GM06990 (cell line): Measurements from ENCODE around the gene DNAH12.

Experiments used
- DNase-seq: peaks from one replicate; pipeline ENCODE4 v3.0.0-alpha.2; 2011; ENCODE audit not compliant: insufficient read length; ENCODE audit errors: extremely low read depth
- H3K27me3 ChIP-seq: replicated peaks from 2 replicates; pipeline ENCODE4 v1.6.0; 2011; ENCODE audit warnings: low read length; ENCODE audit not compliant: control insufficient read depth, insufficient read depth
- H3K36me3 ChIP-seq: 2 replicates; pipeline ENCODE4 v1.5.1; 2011; ENCODE audit warnings: low read length; ENCODE audit not compliant: control insufficient read depth, insufficient read depth
- H3K4me3 ChIP-seq: replicated peaks from 2 replicates; pipeline ENCODE4 v1.5.1; 2011; ENCODE audit warnings: low read depth, mild to moderate bottlenecking, control low read depth, low read length
- CTCF ChIP-seq: IDR thresholded peaks from 2 replicates; pipeline ENCODE4 v1.5.1; 2011; ENCODE audit warnings: low read length, control low read depth, mild to moderate bottlenecking, inconsistent platforms; ENCODE audit not compliant: insufficient read depth, poor library complexity, severe bottlenecking

DNAH12 gene

DNA sequence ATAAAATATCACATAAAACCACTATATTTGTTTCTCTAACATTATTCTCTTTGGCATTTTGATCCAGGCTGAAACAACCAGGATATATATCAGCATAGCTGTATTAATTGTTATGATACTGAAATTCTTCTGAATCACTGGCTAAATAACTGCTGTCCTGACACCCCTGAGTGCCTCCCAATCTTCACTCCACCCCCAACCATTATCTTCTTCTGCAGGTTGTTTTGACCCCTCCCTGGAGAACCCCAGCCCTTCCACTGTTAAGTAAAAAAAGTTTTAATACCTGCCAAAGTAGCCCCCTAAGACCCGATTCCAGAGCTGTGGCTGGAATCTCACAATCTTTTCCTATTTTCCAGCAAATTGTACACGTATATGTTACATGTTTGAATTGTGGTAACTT is 124.1 kb downstream of the DNAH12 start:
- H3K4me3 ChIP-seq, result no peak overlapping the region
- no peaks in the 10 kb centered on the region for H3K27me3 ChIP-seq
- no peaks in the 10 kb centered on the region for H3K36me3 ChIP-seq
- no peak for TF ChIP-seq CTCF
- DNase-seq, result no peak

- H3K36me3 ChIP-seq, result no peaks in the 10 kb centered on the region
- no peak for TF ChIP-seq CTCF
- H3K4me3 ChIP-seq, result no peak overlapping the region
- H3K27me3 ChIP-seq, result no peaks in the 10 kb centered on the region
- no peak for DNase-seq
These were observed 132.4 kb downstream of the DNAH12 start for GRCh38 chr3:57411715-57412114.

GRCh38 chr3:57409471-57409870 is 134.7 kb downstream of the DNAH12 start:
- Histone ChIP-seq H3K36me3 (no peaks in the 10 kb centered on the region), H3K4me3 (no peak overlapping the region), H3K27me3 (no peaks in the 10 kb centered on the region)
- DNase-seq, result no peak
- TF ChIP-seq CTCF, result no peak

GRCh38 chr3:57402675-57403074 is 141.5 kb downstream of the DNAH12 start:
- Histone ChIP-seq H3K4me3 (no peak overlapping the region), H3K27me3 (no peaks in the 10 kb centered on the region), H3K36me3 (no peaks in the 10 kb centered on the region)
- no peak for TF ChIP-seq CTCF
- no peak for DNase-seq

DNA sequence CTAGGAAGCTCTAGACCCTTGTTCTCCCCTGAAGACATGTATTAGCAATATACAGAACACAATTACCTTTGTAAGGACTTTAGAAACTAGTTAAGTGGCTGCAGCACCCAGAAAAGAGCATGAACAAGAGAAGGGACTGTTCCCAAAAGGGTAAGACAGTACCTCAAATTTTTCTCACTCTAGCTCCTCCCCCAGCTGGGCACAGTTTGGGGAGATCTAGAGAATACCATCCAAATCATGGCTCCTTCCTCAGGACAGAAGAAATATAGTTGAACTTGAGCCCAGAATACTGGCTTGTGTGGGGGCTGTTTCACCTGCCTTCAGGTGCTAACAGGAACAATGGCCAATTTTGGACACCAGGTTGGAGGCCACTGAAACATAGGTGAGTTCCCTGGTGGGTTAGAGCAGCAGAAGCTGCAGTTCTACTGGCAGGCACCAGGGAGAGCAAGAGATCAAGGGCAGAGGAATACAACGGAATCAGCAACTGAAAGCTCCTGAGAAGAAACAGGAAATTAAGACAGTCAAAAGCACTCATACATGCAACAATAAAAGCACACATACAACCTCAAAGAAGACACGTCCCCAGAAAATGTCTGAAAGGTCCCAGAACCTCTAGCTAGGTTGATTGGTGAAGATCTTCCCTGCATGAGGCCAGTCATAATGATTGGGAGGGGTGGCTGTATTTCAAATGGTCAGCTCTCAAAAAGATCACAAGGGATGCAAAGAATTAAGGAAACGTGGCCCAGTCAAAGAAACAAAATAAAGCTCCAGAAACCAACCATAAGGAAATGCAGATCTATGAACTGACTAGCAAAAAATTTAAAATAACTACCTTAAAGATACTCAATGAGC is 146.7 kb downstream of the DNAH12 start:
- Histone ChIP-seq H3K4me3 (no peak overlapping the region), H3K36me3 (no peaks in the 10 kb centered on the region), H3K27me3 (no peaks in the 10 kb centered on the region)
- DNase-seq, result no peak
- peak; percentile 97 for TF ChIP-seq CTCF
